ENCODE measurements around the gene SLC26A8. TPM values are rescaled to one million over a fixed set of nuclear protein-coding genes. Genes with fewer than 3 reads are reported as not detected.

The SLC26A8 gene
- total RNA-seq, 4 donors from 2014 or later: 0.13 to 0.89 (median 0.60) TPM

GRCh38 chr6:35955071-35955470 lies 69.4 kb downstream of the SLC26A8 start:
- H3K9me3 ChIP-seq: no peaks in the 10 kb centered on the region
- TF ChIP-seq CTCF (IDR thresholded peaks at IDR 0.05) (no peak), POLR2A (IDR thresholded peaks at IDR 0.05) (no peak)
- WGBS, 2 donors: 91 to 95% methylated on average over 8 of the region's 8 CpGs

GRCh38 chr6:35954333-35954732 lies 70.1 kb downstream of the SLC26A8 start:
- no peak for DNase-seq
- H3K27ac ChIP-seq: no peak overlapping the region
- no peaks in the 10 kb centered on the region for H3K36me3 ChIP-seq
- no peaks in the 10 kb centered on the region for H3K27me3 ChIP-seq
- intact Hi-C loops (cut with DNase I): no loop called here
- no peaks in the 10 kb centered on the region for H3K9me3 ChIP-seq
- no peaks in the 10 kb centered on the region for H3K4me1 ChIP-seq
- no peak for TF ChIP-seq CTCF (IDR thresholded peaks at IDR 0.05)
- TF ChIP-seq POLR2A (IDR thresholded peaks at IDR 0.05): no peak
- WGBS, 2 donors: 89 to 91% methylated on average over 7 of the region's 7 CpGs
- no peak overlapping the region for H3K4me3 ChIP-seq (replicated peaks in 1 of 3)

More at GRCh38 chr6:35955071-35955470, 69.4 kb downstream of the SLC26A8 start:
- Histone ChIP-seq H3K27ac (no peak overlapping the region), H3K36me3 (no peaks in the 10 kb centered on the region), H3K4me1 (no peaks in the 10 kb centered on the region), H3K4me3 (replicated peaks in 1 of 3) (no peak overlapping the region), H3K27me3 (no peaks in the 10 kb centered on the region)
- intact Hi-C loops (cut with DNase I): no loop called here
- DNase-seq: no peak

- intact Hi-C loops (cut with DNase I): no loop called here
- H3K36me3 ChIP-seq: no peaks in the 10 kb centered on the region
- no peak for DNase-seq
- no peaks in the 10 kb centered on the region for H3K27me3 ChIP-seq
- TF ChIP-seq CTCF (IDR thresholded peaks at IDR 0.05) (no peak), POLR2A (IDR thresholded peaks at IDR 0.05) (no peak)
- no peak overlapping the region for H3K4me3 ChIP-seq (replicated peaks in 1 of 3)
- no peaks in the 10 kb centered on the region for H3K4me1 ChIP-seq
- no peaks in the 10 kb centered on the region for H3K9me3 ChIP-seq
- 88 to 93% methylated on average over 1 of the region's 1 CpG for WGBS, 2 donors
- H3K27ac ChIP-seq: no peak overlapping the region
These were observed 75.7 kb downstream of the SLC26A8 start for GRCh38 chr6:35948725-35949124.

- Histone ChIP-seq H3K4me1 (no peaks in the 10 kb centered on the region), H3K27me3 (no peaks in the 10 kb centered on the region), H3K9me3 (no peaks in the 10 kb centered on the region), H3K4me3 (replicated peaks in 1 of 3) (no peak overlapping the region), H3K36me3 (no peaks in the 10 kb centered on the region), H3K27ac (no peak overlapping the region)
- intact Hi-C loops (cut with DNase I): no loop called here
- DNase-seq: no peak
- WGBS, 2 donors: 64 to 79% methylated on average over 1 of the region's 1 CpG
- TF ChIP-seq CTCF (IDR thresholded peaks at IDR 0.05) (no peak), POLR2A (IDR thresholded peaks at IDR 0.05) (no peak)
These were observed 78.8 kb downstream of the SLC26A8 start for GRCh38 chr6:35945650-35946025.

- Histone ChIP-seq H3K4me1 (no peaks in the 10 kb centered on the region), H3K9me3 (no peaks in the 10 kb centered on the region), H3K27ac (no peak overlapping the region), H3K4me3 (replicated peaks in 1 of 3) (no peak overlapping the region), H3K36me3 (no peaks in the 10 kb centered on the region), H3K27me3 (no peaks in the 10 kb centered on the region)
- no peak for DNase-seq
- TF ChIP-seq CTCF (IDR thresholded peaks at IDR 0.05): no peak
- no peak for TF ChIP-seq POLR2A (IDR thresholded peaks at IDR 0.05)
- 79 to 88% methylated on average over 1 of the region's 1 CpG for WGBS, 2 donors
- intact Hi-C loops (cut with DNase I): no loop called here
These were observed 81.1 kb downstream of the SLC26A8 start for GRCh38 chr6:35943390-35943789.
